ENCODE data around the gene REEP5. TPM values are rescaled to one million over a fixed set of nuclear protein-coding genes. Genes with fewer than 3 reads are reported as not detected.

Gene REEP5
- total and polyA plus RNA-seq, 2 of the 4 experiments (the other 2 are of a cell fraction): 49.3 to 82.0 TPM

DNA sequence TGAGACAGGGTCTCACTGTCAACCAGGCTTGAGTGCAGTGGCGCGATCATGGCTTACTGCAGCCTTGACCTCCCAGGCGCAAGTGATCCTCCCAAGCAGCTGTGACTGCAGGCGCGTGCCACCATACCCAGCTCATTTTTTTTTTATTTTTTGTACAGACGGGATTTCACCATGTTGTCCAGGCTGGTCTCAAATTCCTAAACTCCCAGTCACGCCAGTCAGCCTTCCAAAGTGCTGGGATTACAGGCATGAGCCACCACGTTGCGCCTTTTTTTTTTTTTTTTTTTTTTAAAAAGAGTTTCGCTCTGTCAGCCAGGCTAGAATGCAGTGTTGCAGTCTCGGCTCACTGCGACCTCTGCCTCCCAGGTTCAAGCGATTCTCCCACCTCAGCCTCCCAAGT, 88.1 kb downstream of the REEP5 start:
- ChIA-PET POLR2A (ENCODE audit: unreplicated experiment) (no interaction called here), CTCF (no interaction called here)
- Histone ChIP-seq H3K4me3 (ENCODE audit: insufficient read depth, low read depth, low read length) (no peak overlapping the region), H3K36me3 (ENCODE audit: control insufficient read depth, insufficient read depth, low read length) (peaks cover 13% of the 10 kb centered on the region), H4K5ac (ENCODE audit: low read depth, low read length) (no peak overlapping the region), H2AK5ac (ENCODE audit: low read depth, low read length) (no peak overlapping the region), H3K4ac (ENCODE audit: low read depth, low read length) (no peak overlapping the region), H4K8ac (ENCODE audit: low read depth in 2 of 2, low read length in 2 of 2) (no peak overlapping the region), H2BK15ac (ENCODE audit: low read depth, low read length) (no peak overlapping the region), H2AK9ac (replicated peaks; ENCODE audit: low read depth, low read length, poor library complexity) (no peak overlapping the region), H3K4me2 (ENCODE audit: low read depth, low read length) (no peak overlapping the region), H3K18ac (ENCODE audit: low read depth, low read length) (no peak overlapping the region), H3K27ac (ENCODE audit: insufficient read depth, low read length) (no peak overlapping the region), H3K9me1 (ENCODE audit: insufficient read depth, low read length) (no peaks in the 10 kb centered on the region), H3K79me1 (ENCODE audit: low read depth in 1 of 2, low read length in 2 of 2) (no peaks in the 10 kb centered on the region), H4K91ac (ENCODE audit: insufficient read depth, low read depth, low read length) (no peak overlapping the region), H3K9me3 (ENCODE audit: control insufficient read depth, insufficient read depth, low read length) (no peaks in the 10 kb centered on the region), H3K56ac (ENCODE audit: extremely low read depth, insufficient read depth, low read length) (no peak overlapping the region), H3K4me1 (ENCODE audit: control insufficient read depth, insufficient read depth, low read length) (no peaks in the 10 kb centered on the region), H2AFZ (replicated peaks; ENCODE audit: low read length, poor library complexity) (no peak overlapping the region), H2BK20ac (ENCODE audit: low read depth, low read length) (no peak overlapping the region), H2BK120ac (ENCODE audit: low read depth, low read length) (no peak overlapping the region), H2BK5ac (ENCODE audit: low read depth, low read length, poor library complexity, severe bottlenecking) (no peak overlapping the region), H3K23ac (ENCODE audit: low read depth, low read length) (no peak overlapping the region), H4K20me1 (ENCODE audit: insufficient read depth, low read length) (no peaks in the 10 kb centered on the region), H3K27me3 (ENCODE audit: control insufficient read depth, insufficient read depth, low read length) (no peaks in the 10 kb centered on the region), H3K9ac (ENCODE audit: low read depth, low read length) (no peak overlapping the region), H3K14ac (replicated peaks; ENCODE audit: low read depth, low read length) (no peak overlapping the region)
- no peak for DNase-seq
- TF ChIP-seq, protein P1, sequence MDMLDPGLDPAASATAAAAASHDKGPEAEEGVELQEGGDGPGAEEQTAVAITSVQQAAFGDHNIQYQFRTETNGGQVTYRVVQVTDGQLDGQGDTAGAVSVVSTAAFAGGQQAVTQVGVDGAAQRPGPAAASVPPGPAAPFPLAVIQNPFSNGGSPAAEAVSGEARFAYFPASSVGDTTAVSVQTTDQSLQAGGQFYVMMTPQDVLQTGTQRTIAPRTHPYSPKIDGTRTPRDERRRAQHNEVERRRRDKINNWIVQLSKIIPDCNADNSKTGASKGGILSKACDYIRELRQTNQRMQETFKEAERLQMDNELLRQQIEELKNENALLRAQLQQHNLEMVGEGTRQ (IDR thresholded peaks at IDR 0.05; ENCODE audit: low read depth, low read length): no peak
- TF ChIP-seq MAFK (IDR thresholded peaks at IDR 0.05; ENCODE audit: low read depth, low read length) (no peak), SMC3 (IDR thresholded peaks at IDR 0.05; ENCODE audit: low read depth, low read length) (no peak), BHLHE40 (IDR thresholded peaks at IDR 0.05; ENCODE audit: low read depth, low read length) (no peak), FOS (IDR thresholded peaks at IDR 0.05; ENCODE audit: low read depth, low read length) (no peak), RCOR1 (IDR thresholded peaks at IDR 0.05; ENCODE audit: insufficient replicate concordance, low read length) (no peak), RAD21 (IDR thresholded peaks at IDR 0.05; ENCODE audit: low read length) (no peak), RFX5 (IDR thresholded peaks at IDR 0.05; ENCODE audit: low read depth, low read length) (no peak), CHD1 (IDR thresholded peaks at IDR 0.05; ENCODE audit: low read depth, low read length) (no peak), MXI1 (IDR thresholded peaks at IDR 0.05; ENCODE audit: borderline replicate concordance, low read depth, low read length) (no peak), POLR2A (IDR thresholded peaks at IDR 0.05; ENCODE audit: low read depth, low read length) (no peak), CEBPB (IDR thresholded peaks at IDR 0.05; ENCODE audit: low read depth, low read length) (no peak), MAZ (IDR thresholded peaks at IDR 0.05; ENCODE audit: borderline replicate concordance, low read depth, low read length) (no peak), NFE2L2 (IDR thresholded peaks at IDR 0.05; ENCODE audit: low read depth, low read length) (no peak)
- TF ChIP-seq, protein P2, sequence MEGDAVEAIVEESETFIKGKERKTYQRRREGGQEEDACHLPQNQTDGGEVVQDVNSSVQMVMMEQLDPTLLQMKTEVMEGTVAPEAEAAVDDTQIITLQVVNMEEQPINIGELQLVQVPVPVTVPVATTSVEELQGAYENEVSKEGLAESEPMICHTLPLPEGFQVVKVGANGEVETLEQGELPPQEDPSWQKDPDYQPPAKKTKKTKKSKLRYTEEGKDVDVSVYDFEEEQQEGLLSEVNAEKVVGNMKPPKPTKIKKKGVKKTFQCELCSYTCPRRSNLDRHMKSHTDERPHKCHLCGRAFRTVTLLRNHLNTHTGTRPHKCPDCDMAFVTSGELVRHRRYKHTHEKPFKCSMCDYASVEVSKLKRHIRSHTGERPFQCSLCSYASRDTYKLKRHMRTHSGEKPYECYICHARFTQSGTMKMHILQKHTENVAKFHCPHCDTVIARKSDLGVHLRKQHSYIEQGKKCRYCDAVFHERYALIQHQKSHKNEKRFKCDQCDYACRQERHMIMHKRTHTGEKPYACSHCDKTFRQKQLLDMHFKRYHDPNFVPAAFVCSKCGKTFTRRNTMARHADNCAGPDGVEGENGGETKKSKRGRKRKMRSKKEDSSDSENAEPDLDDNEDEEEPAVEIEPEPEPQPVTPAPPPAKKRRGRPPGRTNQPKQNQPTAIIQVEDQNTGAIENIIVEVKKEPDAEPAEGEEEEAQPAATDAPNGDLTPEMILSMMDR (conservative IDR thresholded peaks at IDR 0.05; ENCODE audit: low read depth, low read length): no peak
- TF ChIP-seq, protein P3, sequence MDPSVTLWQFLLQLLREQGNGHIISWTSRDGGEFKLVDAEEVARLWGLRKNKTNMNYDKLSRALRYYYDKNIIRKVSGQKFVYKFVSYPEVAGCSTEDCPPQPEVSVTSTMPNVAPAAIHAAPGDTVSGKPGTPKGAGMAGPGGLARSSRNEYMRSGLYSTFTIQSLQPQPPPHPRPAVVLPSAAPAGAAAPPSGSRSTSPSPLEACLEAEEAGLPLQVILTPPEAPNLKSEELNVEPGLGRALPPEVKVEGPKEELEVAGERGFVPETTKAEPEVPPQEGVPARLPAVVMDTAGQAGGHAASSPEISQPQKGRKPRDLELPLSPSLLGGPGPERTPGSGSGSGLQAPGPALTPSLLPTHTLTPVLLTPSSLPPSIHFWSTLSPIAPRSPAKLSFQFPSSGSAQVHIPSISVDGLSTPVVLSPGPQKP (IDR thresholded peaks at IDR 0.05; ENCODE audit: borderline replicate concordance, low read depth, low read length): no peak
- no peak for ATAC-seq (ENCODE audit: low read depth)
- intact Hi-C loops (cut with micrococcal nuclease): loop anchor here (1.0 kb wide), 1 partner anchor 22 kb away; no protein-coding TSS in a partner anchor
- dilution Hi-C loops (cut with HindIII; ENCODE audit: low sequenced_read_pairs, unreplicated experiment): no loop called here
- in situ Hi-C loops (cut with MboI; ENCODE audit: low sequenced_read_pairs): no loop called here
- WGBS, 2 experiments (ENCODE audit: extremely low coverage in 2 of 2, insufficient read length in 1 of 2): no CpG with 5 or more reads among the region's 13 CpGs
- BruUV-seq (replicated peaks): no TSS peak
